ENCODE data around the gene LDLR. TPM values are rescaled to one million over a fixed set of nuclear protein-coding genes. Genes with fewer than 3 reads are reported as not detected.
"Not testable (repeated sequence)": the region's sequence is repeated elsewhere in the genome, so short reads cannot be mapped to it uniquely, and the experiment has no call there.

LDLR gene
- total RNA-seq, 1 experiment from 2014 or later = 127 TPM

DNA sequence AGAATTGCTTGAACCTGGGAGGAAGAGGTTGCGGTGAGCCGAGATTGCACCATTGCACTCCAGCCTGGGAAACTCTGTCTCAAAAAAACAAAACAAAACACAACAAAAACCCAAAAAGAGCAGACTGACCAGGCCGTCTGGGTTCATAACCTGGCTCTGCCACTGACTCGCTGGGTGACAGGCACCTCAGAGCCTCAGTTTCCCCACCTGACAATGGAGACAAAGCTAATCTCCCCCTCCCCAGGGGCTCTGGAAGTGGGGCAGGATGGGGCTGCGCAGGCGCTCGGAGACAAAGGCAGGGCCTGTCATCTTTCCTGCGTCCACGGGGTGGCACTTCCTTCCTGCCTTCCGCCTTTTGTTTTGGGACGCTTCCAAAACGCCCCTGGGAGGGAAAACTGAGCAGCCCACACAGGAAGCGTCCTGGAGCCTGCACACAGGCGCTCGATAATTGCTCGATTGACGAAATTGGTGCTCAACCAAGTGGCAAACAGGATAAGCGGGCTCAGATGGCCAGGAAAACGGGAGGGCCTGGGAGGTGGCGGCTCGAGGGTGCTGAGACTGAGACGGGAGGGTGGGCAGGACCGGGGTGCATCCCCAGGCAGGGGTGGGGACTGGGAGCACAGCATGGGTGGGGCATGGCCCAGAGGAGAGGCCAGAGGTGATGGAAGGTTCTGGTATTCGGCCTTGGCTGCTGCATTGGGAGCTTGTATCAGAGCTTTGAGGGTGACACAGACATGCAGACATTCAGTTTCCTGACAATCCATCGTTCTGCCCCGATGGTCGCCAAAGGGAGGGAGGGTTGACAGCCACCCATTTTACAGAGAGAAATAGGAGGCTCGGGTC, 48.5 kb downstream of the LDLR start:
- Mint-ChIP-seq H3K4me3 (ENCODE audit: unreplicated experiment) (peak overlapping the region; percentile 66), H3K36me3 (ENCODE audit: insufficient read depth, unreplicated experiment) (peaks cover 46% of the 10 kb centered on the region), H3K9me3 (ENCODE audit: unreplicated experiment) (no peaks in the 10 kb centered on the region), H3K4me1 (ENCODE audit: insufficient read depth, unreplicated experiment) (peaks cover 25% of the 10 kb centered on the region), H3K27me3 (ENCODE audit: insufficient read depth, unreplicated experiment) (no peaks in the 10 kb centered on the region), H3K27ac (ENCODE audit: low read depth, unreplicated experiment) (peak overlapping the region; percentile 89)
- ChIA-PET POLR2A (interaction anchor here (0.6 to 3.1 kb wide), 20 partner anchors 10 to 243 kb away, joined by 3 to 34 read pairs (median 6); partner anchors contain the start of genes CCDC159, KANK2, SPC24 and SWSAP1), CTCF (interaction anchor here (0.6 to 3.8 kb wide), 27 partner anchors 8 to 1589 kb away, joined by 3 to 41 read pairs (median 4); partner anchors contain the start of gene RAB3D)
- no TSS peak for BruUV-seq (replicated peaks)
- DNase-seq (ENCODE audit: unreplicated experiment) = peak; percentile 95
- intact Hi-C loops (cut with micrococcal nuclease) = loop anchor here (1.0 to 10.0 kb wide), 6 partner anchors 15 to 450 kb away; no protein-coding TSS in a partner anchor
- TF ChIP-seq, protein P1, sequence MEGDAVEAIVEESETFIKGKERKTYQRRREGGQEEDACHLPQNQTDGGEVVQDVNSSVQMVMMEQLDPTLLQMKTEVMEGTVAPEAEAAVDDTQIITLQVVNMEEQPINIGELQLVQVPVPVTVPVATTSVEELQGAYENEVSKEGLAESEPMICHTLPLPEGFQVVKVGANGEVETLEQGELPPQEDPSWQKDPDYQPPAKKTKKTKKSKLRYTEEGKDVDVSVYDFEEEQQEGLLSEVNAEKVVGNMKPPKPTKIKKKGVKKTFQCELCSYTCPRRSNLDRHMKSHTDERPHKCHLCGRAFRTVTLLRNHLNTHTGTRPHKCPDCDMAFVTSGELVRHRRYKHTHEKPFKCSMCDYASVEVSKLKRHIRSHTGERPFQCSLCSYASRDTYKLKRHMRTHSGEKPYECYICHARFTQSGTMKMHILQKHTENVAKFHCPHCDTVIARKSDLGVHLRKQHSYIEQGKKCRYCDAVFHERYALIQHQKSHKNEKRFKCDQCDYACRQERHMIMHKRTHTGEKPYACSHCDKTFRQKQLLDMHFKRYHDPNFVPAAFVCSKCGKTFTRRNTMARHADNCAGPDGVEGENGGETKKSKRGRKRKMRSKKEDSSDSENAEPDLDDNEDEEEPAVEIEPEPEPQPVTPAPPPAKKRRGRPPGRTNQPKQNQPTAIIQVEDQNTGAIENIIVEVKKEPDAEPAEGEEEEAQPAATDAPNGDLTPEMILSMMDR (IDR thresholded peaks at IDR 0.05; ENCODE audit: unreplicated experiment) = peak; percentile 74

DNA sequence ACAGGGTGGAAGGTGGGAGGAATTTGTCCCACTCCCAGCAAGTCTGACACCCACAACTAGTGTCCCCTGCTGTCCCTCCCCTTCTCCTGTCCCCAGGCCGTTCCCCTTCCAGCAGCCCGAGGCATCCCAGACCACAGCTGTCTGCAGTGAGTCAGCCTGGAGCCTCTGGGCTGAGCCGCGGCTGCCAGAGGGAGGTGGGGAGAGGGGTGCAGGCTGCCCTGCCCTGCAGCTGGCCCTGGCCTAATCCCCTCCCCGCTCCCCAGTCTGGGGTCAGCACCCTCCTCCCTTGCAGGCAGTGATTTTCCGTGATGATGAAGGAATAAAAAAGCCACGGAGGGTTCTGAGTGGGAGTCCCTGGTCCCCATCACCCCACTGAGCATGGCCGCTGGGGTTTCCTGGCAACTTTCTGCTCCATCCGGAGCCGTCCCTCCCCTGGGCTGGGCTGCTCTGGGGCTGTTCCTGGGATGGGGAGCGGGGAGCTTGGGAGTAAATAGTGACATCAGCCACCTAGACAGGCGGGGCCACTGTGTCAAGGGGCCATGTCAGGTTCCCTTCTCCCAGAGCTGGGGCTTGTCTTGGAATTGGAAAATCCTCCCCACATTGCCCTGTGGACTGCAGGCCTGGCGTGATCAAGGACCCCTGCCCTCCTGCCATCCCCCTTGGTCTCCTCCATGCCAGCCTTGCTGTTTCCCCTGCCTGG, 49.5 kb downstream of the LDLR start:
- Mint-ChIP-seq H3K9me3 (ENCODE audit: unreplicated experiment) (no peaks in the 10 kb centered on the region), H3K4me1 (ENCODE audit: insufficient read depth, unreplicated experiment) (peaks cover 25% of the 10 kb centered on the region), H3K4me3 (ENCODE audit: unreplicated experiment) (peak overlapping the region; percentile 66), H3K36me3 (ENCODE audit: insufficient read depth, unreplicated experiment) (peaks cover 36% of the 10 kb centered on the region), H3K27me3 (ENCODE audit: insufficient read depth, unreplicated experiment) (no peaks in the 10 kb centered on the region), H3K27ac (ENCODE audit: low read depth, unreplicated experiment) (peak overlapping the region; percentile 89)
- CTCF ChIA-PET = interaction anchor here (0.6 to 3.8 kb wide), 16 partner anchors 9 to 344 kb away, joined by 3 to 41 read pairs (median 6); partner anchors contain the start of gene RAB3D
- POLR2A ChIA-PET = interaction anchor here (0.6 to 3.1 kb wide), 22 partner anchors 9 to 236 kb away, joined by 3 to 34 read pairs (median 4); partner anchors contain the start of genes CCDC159, KANK2, LDLR and SPC24
- BruUV-seq (replicated peaks) = no TSS peak
- intact Hi-C loops (cut with micrococcal nuclease) = loop anchor here (2.0 to 10.0 kb wide), 5 partner anchors 14 to 449 kb away; no protein-coding TSS in a partner anchor
- peak; percentile 86 for DNase-seq (ENCODE audit: unreplicated experiment)
- TF ChIP-seq, protein P1 (IDR thresholded peaks at IDR 0.05; ENCODE audit: unreplicated experiment) = no peak

DNA sequence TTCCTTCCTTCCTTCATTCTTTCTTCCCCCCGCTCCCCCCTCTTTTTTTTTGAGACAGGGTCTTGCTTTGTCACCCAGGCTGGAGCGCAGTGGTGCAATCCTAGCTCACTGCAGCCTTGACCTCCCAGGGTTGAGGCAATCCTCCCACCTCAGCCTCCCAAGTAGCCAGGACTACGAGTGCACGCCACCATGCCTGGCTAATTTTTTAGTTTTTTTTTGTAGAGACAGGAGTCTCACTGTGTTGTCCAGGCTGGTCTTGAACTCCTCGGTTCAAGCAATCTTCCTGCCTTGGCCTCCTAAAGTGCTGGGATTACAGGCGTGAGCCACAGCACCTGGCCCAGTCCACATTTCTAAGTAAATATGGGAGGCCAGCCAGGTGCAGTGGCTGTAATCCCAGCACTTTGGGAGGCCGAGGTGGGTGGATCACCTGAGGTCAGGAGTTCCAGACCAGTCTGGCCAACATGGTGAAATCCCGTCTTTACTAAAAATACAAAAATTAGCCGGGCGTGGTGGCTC, 50.8 kb downstream of the LDLR start:
- H3K27me3 Mint-ChIP-seq (ENCODE audit: insufficient read depth, unreplicated experiment); H3K9me3 Mint-ChIP-seq (ENCODE audit: unreplicated experiment); intact Hi-C loops (cut with micrococcal nuclease); DNase-seq (ENCODE audit: unreplicated experiment); BruUV-seq (replicated peaks); H3K4me3 Mint-ChIP-seq (ENCODE audit: unreplicated experiment): not testable (repeated sequence)
- Mint-ChIP-seq H3K36me3 (ENCODE audit: insufficient read depth, unreplicated experiment) (peaks cover 23% of the 10 kb centered on the region), H3K27ac (ENCODE audit: low read depth, unreplicated experiment) (peak overlapping the region; percentile 89), H3K4me1 (ENCODE audit: insufficient read depth, unreplicated experiment) (peaks cover 25% of the 10 kb centered on the region)
- ChIA-PET POLR2A (interaction anchor here (0.8 to 3.1 kb wide), 3 partner anchors 13 to 31 kb away, joined by 3 to 34 read pairs (median 19); partner anchors contain the start of gene SPC24), CTCF (interaction anchor here (0.6 to 3.8 kb wide), 7 partner anchors 12 to 445 kb away, joined by 4 to 41 read pairs (median 9); no protein-coding TSS in a partner anchor)

DNA sequence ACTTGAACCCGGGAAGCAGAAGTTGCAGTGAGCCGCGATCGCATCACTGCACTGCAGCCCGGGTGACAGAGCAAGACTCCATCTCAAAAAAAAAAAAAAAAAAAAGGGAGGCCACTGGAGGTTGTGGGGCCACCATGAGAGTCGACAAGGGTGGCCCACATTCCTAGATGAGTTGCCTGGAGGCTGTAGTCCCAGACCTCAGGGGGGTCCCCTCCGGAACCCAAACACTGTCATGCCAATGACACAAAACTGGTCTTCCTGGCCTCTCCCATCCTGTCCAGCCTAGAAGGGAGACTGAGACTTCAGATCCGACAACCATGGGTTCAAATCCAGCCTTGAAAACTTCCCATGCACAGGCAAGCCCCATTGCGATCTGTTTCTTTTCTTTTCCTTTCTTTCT, 51.6 kb downstream of the LDLR start:
- CTCF ChIA-PET = no interaction called here
- no peak overlapping the region for H3K4me3 Mint-ChIP-seq (ENCODE audit: unreplicated experiment)
- DNase-seq (ENCODE audit: unreplicated experiment) = no peak
- POLR2A ChIA-PET = interaction anchor here (3.4 kb wide), 1 partner anchor 12 kb away, joined by 35 read pairs; no protein-coding TSS in a partner anchor
- H3K4me1 Mint-ChIP-seq (ENCODE audit: insufficient read depth, unreplicated experiment) = peaks cover 25% of the 10 kb centered on the region
- no peak overlapping the region for H3K27ac Mint-ChIP-seq (ENCODE audit: low read depth, unreplicated experiment)
- no TSS peak for BruUV-seq (replicated peaks)
- H3K27me3 Mint-ChIP-seq (ENCODE audit: insufficient read depth, unreplicated experiment) = no peaks in the 10 kb centered on the region
- intact Hi-C loops (cut with micrococcal nuclease) = no loop called here
- TF ChIP-seq, protein P1 (IDR thresholded peaks at IDR 0.05; ENCODE audit: unreplicated experiment) = no peak
- no peaks in the 10 kb centered on the region for H3K9me3 Mint-ChIP-seq (ENCODE audit: unreplicated experiment)
- H3K36me3 Mint-ChIP-seq (ENCODE audit: insufficient read depth, unreplicated experiment) = peaks cover 17% of the 10 kb centered on the region

All from MCF 10A (cell line).